ENCODE results near the gene RTBDN. TPM values are rescaled to one million over a fixed set of nuclear protein-coding genes. Genes with fewer than 3 reads are reported as not detected.
A peak's percentile ranks its signal among the peaks of the same experiment; 100 is the strongest.

The RTBDN gene
- total and polyA plus RNA-seq, 2 of the 8 experiments (the other 6 are each of a cell fraction or from before 2014, with no cell fraction given): 4.0 to 4.8 TPM

GRCh38 chr19:12783291-12783848, 51.0 kb downstream of the RTBDN start:
- Histone ChIP-seq H4K20me1 (replicated peaks in 1 of 2; ENCODE audit: control insufficient read depth in 1 of 2, insufficient read depth in 2 of 2, low read length in 2 of 2) (peaks cover 0 to 1% of the 10 kb centered on the region in 2 experiments), H3K79me2 (ENCODE audit: control insufficient read depth in 1 of 2, insufficient read depth in 2 of 2, low read length in 2 of 2) (no peaks in the 10 kb centered on the region), H2AFZ (ENCODE audit: low read length) (no peak overlapping the region), H3K14ac (ENCODE audit: insufficient read length) (no peak overlapping the region), H3K56ac (replicated peaks; ENCODE audit: insufficient read length, low read depth, low read length) (peak overlapping the region; percentile 46), H4K8ac (ENCODE audit: extremely low read depth, insufficient read depth, low read length) (peak overlapping the region; percentile 80), H3K27ac (ENCODE audit: low read depth, low read length) (no peak overlapping the region), H3K9me3 (ENCODE audit: insufficient read depth in 2 of 2, low read depth in 1 of 2, low read length in 1 of 2) (no peaks in the 10 kb centered on the region), H3K4me3 (ENCODE audit: extremely low read depth in 1 of 4, insufficient read depth in 2 of 4, low read depth in 3 of 4, low read length in 4 of 4) (peak overlapping the region in 3 of 4 experiments; percentile 52 to 77 (median 55); a peak in 5 of 8 replicates), H3K23ac (ENCODE audit: insufficient read length) (no peak overlapping the region), H3K4me2 (ENCODE audit: insufficient read depth in 1 of 2, low read depth in 2 of 2, low read length in 2 of 2) (peak overlapping the region; percentile 51 to 98), H4K5ac (ENCODE audit: insufficient read length, low read depth, low read length) (peak overlapping the region; percentile 67), H2BK20ac (ENCODE audit: low read length) (peak overlapping the region; percentile 66), H3K18ac (ENCODE audit: extremely low read depth, low read length) (peak overlapping the region; percentile 78), H2BK15ac (ENCODE audit: low read length) (no peak overlapping the region), H2BK120ac (replicated peaks; ENCODE audit: low read depth, low read length) (peak overlapping the region; percentile 75), H3K4me1 (replicated peaks in 1 of 4; ENCODE audit: control insufficient read depth in 3 of 4, insufficient read depth in 4 of 4, low read length in 3 of 4) (peaks cover 14 to 32% (median 20%) of the 10 kb centered on the region in 4 experiments), H3K36me3 (ENCODE audit: control insufficient read depth in 2 of 4, insufficient read depth in 4 of 4, low read length in 3 of 4) (no peaks in the 10 kb centered on the region), H2BK12ac (ENCODE audit: low read depth, low read length) (peak overlapping the region; percentile 60; the same call in 1 of the 2 replicates), H4K91ac (replicated peaks; ENCODE audit: insufficient read length, low read length) (peak overlapping the region; percentile 89), H3K9ac (replicated peaks in 1 of 4; ENCODE audit: extremely low read depth in 1 of 4, low read depth in 3 of 4, low read length in 3 of 4) (no peak overlapping the region), H3K23me2 (ENCODE audit: low read depth, low read length) (peaks cover 21% of the 10 kb centered on the region; the same call in 1 of the 2 replicates), H3K27me3 (replicated peaks in 1 of 4; ENCODE audit: control insufficient read depth in 3 of 4, extremely low read depth in 1 of 4, insufficient read depth in 3 of 4, low read length in 3 of 4) (no peaks in the 10 kb centered on the region), H3K4ac (replicated peaks; ENCODE audit: insufficient read length, low read depth, low read length) (peak overlapping the region; percentile 91), H2AK5ac (ENCODE audit: low read depth, low read length) (peak overlapping the region; percentile 72; the same call in 1 of the 2 replicates), H2BK5ac (ENCODE audit: low read depth, low read length) (peak overlapping the region; percentile 71; the same call in 1 of the 2 replicates), H3K79me1 (ENCODE audit: low read depth, low read length) (no peaks in the 10 kb centered on the region; the same call in 1 of the 2 replicates)
- DNase-seq (ENCODE audit: low read depth in 1 of 2, low spot score in 2 of 2): no peak
- POLR2A ChIA-PET (ENCODE audit: partially characterized antibody): interaction anchor here (0.6 to 16.6 kb wide), 6 partner anchors 14 to 1188 kb away, joined by 3 to 317 read pairs (median 4); partner anchors contain the start of genes JUNB, PRDX2 and THSD8
- FAIRE-seq: no peak
- WGBS, 2 experiments (ENCODE audit: extremely low coverage in 1 of 2, insufficient coverage in 1 of 2, insufficient read length in 1 of 2, insufficient replicate concordance in 2 of 2, low coverage in 1 of 2, low lambda C conversion rate in 2 of 2, missing lambda C conversion rate in 1 of 2): 21% methylated on average over 13 of the region's 16 CpGs; no CpG with 5 or more reads in 1 of the 2 experiments
- CTCF ChIA-PET (ENCODE audit: partially characterized antibody): interaction anchor here (0.7 to 9.3 kb wide), 3 partner anchors 12 to 52 kb away, joined by 3 to 277 read pairs (median 4); partner anchors contain the start of gene JUNB
- TF ChIP-seq SUZ12 (IDR thresholded peaks at IDR 0.05; ENCODE audit: low read length) (no peak), RNF2 (IDR thresholded peaks at IDR 0.05; ENCODE audit: borderline replicate concordance, low read depth, low read length, missing control alignments, poor library complexity, severe bottlenecking) (no peak), ZNF274 (IDR thresholded peaks at IDR 0.05; ENCODE audit: borderline replicate concordance, extremely low read depth, low read length) (no peak), HDAC2 (IDR thresholded peaks at IDR 0.05; ENCODE audit: borderline replicate concordance in 1 of 2, low read depth in 2 of 2, low read length in 2 of 2) (0 out of 4 replicates have a peak, but pooled peaks of 1 of the 2 experiments have one; percentile 15), PHF8 (conservative IDR thresholded peaks at IDR 0.05; ENCODE audit: low read depth, low read length) (no peak), CBX5 (IDR thresholded peaks at IDR 0.05; ENCODE audit: low read depth, low read length) (no peak)
- TF ChIP-seq, protein P1, sequence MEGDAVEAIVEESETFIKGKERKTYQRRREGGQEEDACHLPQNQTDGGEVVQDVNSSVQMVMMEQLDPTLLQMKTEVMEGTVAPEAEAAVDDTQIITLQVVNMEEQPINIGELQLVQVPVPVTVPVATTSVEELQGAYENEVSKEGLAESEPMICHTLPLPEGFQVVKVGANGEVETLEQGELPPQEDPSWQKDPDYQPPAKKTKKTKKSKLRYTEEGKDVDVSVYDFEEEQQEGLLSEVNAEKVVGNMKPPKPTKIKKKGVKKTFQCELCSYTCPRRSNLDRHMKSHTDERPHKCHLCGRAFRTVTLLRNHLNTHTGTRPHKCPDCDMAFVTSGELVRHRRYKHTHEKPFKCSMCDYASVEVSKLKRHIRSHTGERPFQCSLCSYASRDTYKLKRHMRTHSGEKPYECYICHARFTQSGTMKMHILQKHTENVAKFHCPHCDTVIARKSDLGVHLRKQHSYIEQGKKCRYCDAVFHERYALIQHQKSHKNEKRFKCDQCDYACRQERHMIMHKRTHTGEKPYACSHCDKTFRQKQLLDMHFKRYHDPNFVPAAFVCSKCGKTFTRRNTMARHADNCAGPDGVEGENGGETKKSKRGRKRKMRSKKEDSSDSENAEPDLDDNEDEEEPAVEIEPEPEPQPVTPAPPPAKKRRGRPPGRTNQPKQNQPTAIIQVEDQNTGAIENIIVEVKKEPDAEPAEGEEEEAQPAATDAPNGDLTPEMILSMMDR (IDR thresholded peaks at IDR 0.05; ENCODE audit: control extremely low read depth in 1 of 3, insufficient read depth in 1 of 3, low read depth in 1 of 3, low read length in 3 of 3): no peak

All from H1 (cell line).